GM18951 (cell line): ENCODE measurements around the gene MYOF.

Experiments
- POLR2A ChIP-seq: IDR thresholded peaks from 4 replicates; pipeline ENCODE4 v1.6.1; 2011; ENCODE audit warnings: mild to moderate bottlenecking; ENCODE audit not compliant: insufficient read length, insufficient read depth; ENCODE audit errors: extremely low read depth
- in situ Hi-C: fragments of 300-500 bp; cut with MboI; formaldehyde crosslinking; loops from one replicate; pipeline ENCODE4 v1.12.0; 2022; ENCODE audit warnings: low sequenced_read_pairs, mixed read lengths, inconsistent platforms; ENCODE audit not compliant: unreplicated experiment

MYOF gene

GRCh38 chr10:93259126-93259525, 223.0 kb downstream of the MYOF start:
- TF ChIP-seq POLR2A: no peak
- in situ Hi-C loops: no loop called here
